ENCODE data around the gene SLK. TPM values are rescaled to one million over a fixed set of nuclear protein-coding genes. Genes with fewer than 3 reads are reported as not detected.

The SLK gene
- total and polyA plus RNA-seq, 2 of the 4 experiments (the other 2 are of a cell fraction): 8.1 to 21.5 TPM

DNA sequence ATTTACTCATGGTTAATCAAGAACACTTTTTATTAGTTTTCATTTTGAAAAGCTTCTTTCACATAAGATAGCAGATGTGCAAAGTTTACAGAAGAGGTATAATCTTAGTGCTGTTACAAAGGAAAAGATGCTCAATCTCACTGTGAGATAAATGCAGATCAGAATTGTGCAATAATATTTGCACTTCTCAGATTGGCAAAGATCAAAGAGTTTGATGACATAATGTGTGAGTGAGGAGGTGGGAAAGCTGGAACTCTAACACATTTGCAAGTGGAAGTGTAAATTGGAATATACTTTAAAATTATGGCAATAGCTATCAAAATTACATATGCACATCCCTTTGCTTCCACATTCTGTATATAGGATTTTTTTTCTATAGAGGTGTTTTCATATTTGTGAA lies 27.4 kb upstream of the SLK start:
- H3K9me1 ChIP-seq (ENCODE audit: insufficient read depth, low read length): no peaks in the 10 kb centered on the region
- peaks cover 22% of the 10 kb centered on the region for H3K27me3 ChIP-seq (ENCODE audit: control insufficient read depth, insufficient read depth, low read length)
- H2BK5ac ChIP-seq (ENCODE audit: low read depth, low read length, poor library complexity, severe bottlenecking): no peak overlapping the region
- H3K4me1 ChIP-seq (ENCODE audit: control insufficient read depth, insufficient read depth, low read length): no peaks in the 10 kb centered on the region
- H3K56ac ChIP-seq (ENCODE audit: extremely low read depth, insufficient read depth, low read length): no peak overlapping the region
- ChIA-PET CTCF (no interaction called here), POLR2A (ENCODE audit: unreplicated experiment) (no interaction called here)
- no peak overlapping the region for H3K4me2 ChIP-seq (ENCODE audit: low read depth, low read length)
- H3K79me1 ChIP-seq (ENCODE audit: low read depth in 1 of 2, low read length in 2 of 2): no peaks in the 10 kb centered on the region
- no peak overlapping the region for H2BK20ac ChIP-seq (ENCODE audit: low read depth, low read length)
- no peak overlapping the region for H3K9ac ChIP-seq (ENCODE audit: low read depth, low read length)
- H2BK120ac ChIP-seq (ENCODE audit: low read depth, low read length): no peak overlapping the region
- no peaks in the 10 kb centered on the region for H3K9me3 ChIP-seq (ENCODE audit: control insufficient read depth, insufficient read depth, low read length)
- H2AK5ac ChIP-seq (ENCODE audit: low read depth, low read length): no peak overlapping the region
- BruUV-seq (replicated peaks): no TSS peak
- TF ChIP-seq SMC3 (IDR thresholded peaks at IDR 0.05; ENCODE audit: low read depth, low read length) (no peak), CEBPB (IDR thresholded peaks at IDR 0.05; ENCODE audit: low read depth, low read length) (peak; percentile 71)
- no peak overlapping the region for H3K4me3 ChIP-seq (ENCODE audit: insufficient read depth, low read depth, low read length)
- no peaks in the 10 kb centered on the region for H3K36me3 ChIP-seq (ENCODE audit: control insufficient read depth, insufficient read depth, low read length)
- H3K4ac ChIP-seq (ENCODE audit: low read depth, low read length): no peak overlapping the region
- H4K91ac ChIP-seq (ENCODE audit: insufficient read depth, low read depth, low read length): no peak overlapping the region
- no peak for ATAC-seq (ENCODE audit: low read depth)
- no peak overlapping the region for H4K5ac ChIP-seq (ENCODE audit: low read depth, low read length)
- H2AK9ac ChIP-seq (replicated peaks; ENCODE audit: low read depth, low read length, poor library complexity): no peak overlapping the region
- no peak for DNase-seq
- H2BK15ac ChIP-seq (ENCODE audit: low read depth, low read length): no peak overlapping the region
- dilution Hi-C loops (cut with HindIII; ENCODE audit: low sequenced_read_pairs, unreplicated experiment) (no loop called here), in situ Hi-C loops (cut with MboI; ENCODE audit: low sequenced_read_pairs) (no loop called here), intact Hi-C loops (cut with micrococcal nuclease) (no loop called here)
- no peak overlapping the region for H3K14ac ChIP-seq (replicated peaks; ENCODE audit: low read depth, low read length)
- H4K8ac ChIP-seq (ENCODE audit: low read depth in 2 of 2, low read length in 2 of 2): no peak overlapping the region
- H3K18ac ChIP-seq (ENCODE audit: low read depth, low read length): no peak overlapping the region
- H3K27ac ChIP-seq (ENCODE audit: insufficient read depth, low read length): no peak overlapping the region
- H4K20me1 ChIP-seq (ENCODE audit: insufficient read depth, low read length): no peaks in the 10 kb centered on the region
- no peak overlapping the region for H3K23ac ChIP-seq (ENCODE audit: low read depth, low read length)
- no peak overlapping the region for H2AFZ ChIP-seq (replicated peaks; ENCODE audit: low read length, poor library complexity)

Measured in IMR-90 (cell line).